KMS-11 (cell line): ENCODE data around the gene ADGRV1.

Experiments used
- H2AFZ ChIP-seq: fragments of 200-600 bp; sonication (generic); 2 replicates; pipeline ENCODE4 v1.6.1; 2016; ENCODE audit warnings: antibody characterized with exemption, mixed run types, low read depth
- H3K27ac ChIP-seq: fragments of 200-600 bp; sonication (generic); 2 replicates; pipeline ENCODE4 v1.6.1; 2016; ENCODE audit warnings: mild to moderate bottlenecking, mixed run types
- H3K27me3 ChIP-seq: fragments of 200-600 bp; sonication (generic); 2 replicates; pipeline ENCODE4 v1.6.1; 2017; ENCODE audit warnings: mild to moderate bottlenecking, low read depth, mixed run types, moderate library complexity; ENCODE audit not compliant: insufficient read depth
- H3K36me3 ChIP-seq: fragments of 200-600 bp; sonication (generic); 2 replicates; pipeline ENCODE4 v1.6.1; 2017; ENCODE audit warnings: mild to moderate bottlenecking, mixed run types; ENCODE audit not compliant: insufficient read depth
- H3K4me1 ChIP-seq: fragments of 200-600 bp; sonication (generic); 2 replicates; pipeline ENCODE4 v1.6.1; 2016; ENCODE audit warnings: mild to moderate bottlenecking, low read depth, mixed run types; ENCODE audit not compliant: poor library complexity, severe bottlenecking
- H3K4me2 ChIP-seq: fragments of 200-600 bp; sonication (generic); 2 replicates; pipeline ENCODE4 v1.7.0; 2016; ENCODE audit warnings: mild to moderate bottlenecking, mixed run types
- H3K4me3 ChIP-seq: fragments of 200-600 bp; sonication (generic); IDR thresholded peaks from 2 replicates; pipeline ENCODE4 v1.6.1; 2017; ENCODE audit warnings: low read depth, low read length, mixed read lengths; ENCODE audit not compliant: insufficient read depth
- H3K79me2 ChIP-seq: fragments of 200-600 bp; sonication (generic); 2 replicates; pipeline ENCODE4 v1.6.1; 2016; ENCODE audit warnings: low read depth, mixed run types; ENCODE audit not compliant: insufficient read depth
- H3K9ac ChIP-seq: fragments of 200-600 bp; sonication (generic); 2 replicates; pipeline ENCODE4 v1.6.1; 2016; ENCODE audit warnings: mild to moderate bottlenecking, mixed run types
- H4K20me1 ChIP-seq: fragments of 200-600 bp; sonication (generic); 2 replicates; pipeline ENCODE4 v1.6.1; 2016; ENCODE audit warnings: mild to moderate bottlenecking, mixed run types; ENCODE audit not compliant: insufficient read depth
- CTCF ChIP-seq: fragments of 200-600 bp; sonication (generic); conservative IDR thresholded peaks from 2 replicates; pipeline ENCODE4 v1.6.1; 2017; ENCODE audit warnings: low read depth, mild to moderate bottlenecking, antibody characterized with exemption, low read length, moderate library complexity, mixed read lengths

ADGRV1 gene

GRCh38 chr5:90529939-90530677 lies 28.5 kb upstream of the ADGRV1 start:
- Histone ChIP-seq H4K20me1 (peaks cover 4% of the 10 kb centered on the region; the same call in 1 of the 2 replicates), H3K9ac (peak overlapping the region; percentile 61; the same call in 1 of the 2 replicates), H3K4me3 (no peak overlapping the region), H3K4me2 (peak overlapping the region; percentile 52), H3K4me1 (peaks cover 30% of the 10 kb centered on the region), H3K36me3 (0 out of 2 replicates have a peak, but pooled peaks cover 4% of the 10 kb centered on the region), H3K27me3 (no peaks in the 10 kb centered on the region), H3K79me2 (peaks cover 38% of the 10 kb centered on the region), H2AFZ (peak overlapping the region; percentile 91), H3K27ac (peak overlapping the region; percentile 64)
- peak; percentile 73 for TF ChIP-seq CTCF

- Histone ChIP-seq H4K20me1 (peaks cover 4% of the 10 kb centered on the region; the same call in 1 of the 2 replicates), H3K79me2 (peaks cover 33% of the 10 kb centered on the region), H2AFZ (peak overlapping the region; percentile 91; the same call in 1 of the 2 replicates), H3K4me2 (no peak overlapping the region; the same call in 1 of the 2 replicates), H3K4me3 (no peak overlapping the region), H3K27me3 (no peaks in the 10 kb centered on the region), H3K36me3 (0 out of 2 replicates have a peak, but pooled peaks cover 4% of the 10 kb centered on the region), H3K27ac (peak overlapping the region; percentile 64; the same call in 1 of the 2 replicates), H3K9ac (peak overlapping the region; percentile 61; the same call in 1 of the 2 replicates), H3K4me1 (peaks cover 30% of the 10 kb centered on the region)
- TF ChIP-seq CTCF: no peak
Measured at GRCh38 chr5:90530736-90531487, 27.7 kb upstream of the ADGRV1 start.

GRCh38 chr5:90533794-90534193 lies 24.8 kb upstream of the ADGRV1 start:
- TF ChIP-seq CTCF: no peak
- H4K20me1 ChIP-seq: no peaks in the 10 kb centered on the region

GRCh38 chr5:90534922-90535321 lies 23.7 kb upstream of the ADGRV1 start:
- no peak overlapping the region for H3K27ac ChIP-seq
- H3K4me3 ChIP-seq: no peak overlapping the region
- no peaks in the 10 kb centered on the region for H3K27me3 ChIP-seq
- H3K9ac ChIP-seq: no peak overlapping the region
- peaks cover 7% of the 10 kb centered on the region for H3K4me1 ChIP-seq
- no peak for TF ChIP-seq CTCF
- H3K36me3 ChIP-seq: no peaks in the 10 kb centered on the region
- H3K4me2 ChIP-seq: no peak overlapping the region
- no peaks in the 10 kb centered on the region for H3K79me2 ChIP-seq
- H2AFZ ChIP-seq: no peak overlapping the region
- no peaks in the 10 kb centered on the region for H4K20me1 ChIP-seq

More at GRCh38 chr5:90533794-90534193, 24.8 kb upstream of the ADGRV1 start:
- H3K4me2 ChIP-seq: no peak overlapping the region
- H3K27ac ChIP-seq: no peak overlapping the region
- H2AFZ ChIP-seq: no peak overlapping the region
- H3K36me3 ChIP-seq: no peaks in the 10 kb centered on the region
- H3K79me2 ChIP-seq: peaks cover 4% of the 10 kb centered on the region; the same call in 1 of the 2 replicates
- H3K9ac ChIP-seq: no peak overlapping the region
- H3K27me3 ChIP-seq: no peaks in the 10 kb centered on the region
- H3K4me3 ChIP-seq: no peak overlapping the region
- H3K4me1 ChIP-seq: peaks cover 7% of the 10 kb centered on the region
